ENCODE results near the gene PPP1R17. TPM values are rescaled to one million over a fixed set of nuclear protein-coding genes. Genes with fewer than 3 reads are reported as not detected.

Gene PPP1R17
- total RNA-seq, 1 experiment from 2014 or later: 2.6 TPM

- ChIA-PET POLR2A (no interaction called here), CTCF (interaction anchor here (1.0 to 1.4 kb wide), 5 partner anchors 11 to 559 kb away, joined by 3 to 9 read pairs (median 3); no protein-coding TSS in a partner anchor)
- H3K36me3 Mint-ChIP-seq: no peaks in the 10 kb centered on the region
- DNase-seq (ENCODE audit: low spot score) (no peak), ATAC-seq (peak; percentile 64)
- H3K4me1 Mint-ChIP-seq: peaks cover 97% of the 10 kb centered on the region
- peak overlapping the region; percentile 37 for H3K4me3 Mint-ChIP-seq
- H3K9me3 Mint-ChIP-seq: 0 out of 2 replicates have a peak, but pooled peaks cover 4% of the 10 kb centered on the region
- H3K27ac Mint-ChIP-seq: peak overlapping the region; percentile 75
- TF ChIP-seq NR1H2 (CRISPR knock-in tag; IDR thresholded peaks at IDR 0.05) (no peak), ZSCAN18 (CRISPR knock-in tag; IDR thresholded peaks at IDR 0.05) (no peak), TEAD1 (CRISPR knock-in tag; IDR thresholded peaks at IDR 0.05) (peak; percentile 57; the same call in 1 of the 2 replicates), ZNF423 (CRISPR knock-in tag; IDR thresholded peaks at IDR 0.05) (peak; percentile 59)
- H3K27me3 Mint-ChIP-seq (ENCODE audit: low read depth): peaks cover 56% of the 10 kb centered on the region
Measured at GRCh38 chr7:31651234-31652062, 35.6 kb upstream of the PPP1R17 start.

- DNase-seq (ENCODE audit: low spot score) (no peak), ATAC-seq (no peak)
- TF ChIP-seq KAT7 (CRISPR knock-in tag; IDR thresholded peaks at IDR 0.05; ENCODE audit: borderline replicate concordance) (no peak), E2F5 (CRISPR knock-in tag; IDR thresholded peaks at IDR 0.05) (no peak), ATF6 (CRISPR knock-in tag; IDR thresholded peaks at IDR 0.05) (no peak), PREB (CRISPR knock-in tag; IDR thresholded peaks at IDR 0.05; ENCODE audit: borderline replicate concordance) (no peak), ZNF138 (CRISPR knock-in tag; conservative IDR thresholded peaks at IDR 0.05) (no peak), TCF7 (CRISPR knock-in tag; IDR thresholded peaks at IDR 0.05; ENCODE audit: low read depth) (no peak), GRHL2 (CRISPR knock-in tag; IDR thresholded peaks at IDR 0.05; ENCODE audit: insufficient replicate concordance, severe bottlenecking) (no peak), SP1 (CRISPR knock-in tag; conservative IDR thresholded peaks at IDR 0.05) (no peak), ZNF232 (CRISPR knock-in tag; IDR thresholded peaks at IDR 0.05) (no peak), ZNF263 (CRISPR knock-in tag; IDR thresholded peaks at IDR 0.05; ENCODE audit: low read depth) (no peak), ZBTB21 (CRISPR knock-in tag; IDR thresholded peaks at IDR 0.05; ENCODE audit: borderline replicate concordance) (no peak)
- Mint-ChIP-seq H3K4me1 (peaks cover 92% of the 10 kb centered on the region), H3K27me3 (ENCODE audit: low read depth) (peaks cover 56% of the 10 kb centered on the region), H3K9me3 (0 out of 2 replicates have a peak, but pooled peaks cover 4% of the 10 kb centered on the region), H3K36me3 (no peaks in the 10 kb centered on the region), H3K4me3 (no peak overlapping the region), H3K27ac (no peak overlapping the region)
- ChIA-PET POLR2A (no interaction called here), CTCF (interaction anchor here (1.4 kb wide), 1 partner anchor 209 kb away, joined by 3 read pairs; no protein-coding TSS in a partner anchor)
Measured at GRCh38 chr7:31652063-31652326, 35.0 kb upstream of the PPP1R17 start.

GRCh38 chr7:31663072-31663471, 23.9 kb upstream of the PPP1R17 start:
- ChIA-PET CTCF (interaction anchor here (0.6 to 1.9 kb wide), 9 partner anchors 12 to 528 kb away, joined by 3 to 9 read pairs (median 3); partner anchors contain the start of gene PPP1R17), POLR2A (interaction anchor here (0.6 kb wide), 1 partner anchor 72 kb away, joined by 3 read pairs; no protein-coding TSS in a partner anchor)
- H3K27ac Mint-ChIP-seq: no peak overlapping the region
- peaks cover 15% of the 10 kb centered on the region for H3K4me1 Mint-ChIP-seq
- peak; percentile 68 for DNase-seq (ENCODE audit: low spot score)
- H3K36me3 Mint-ChIP-seq: no peaks in the 10 kb centered on the region
- H3K4me3 Mint-ChIP-seq: no peak overlapping the region
- H3K9me3 Mint-ChIP-seq: peaks cover 7% of the 10 kb centered on the region; the same call in 1 of the 2 replicates
- ATAC-seq: peak; percentile 100
- H3K27me3 Mint-ChIP-seq (ENCODE audit: low read depth): no peaks in the 10 kb centered on the region
- TF ChIP-seq FOXJ3 (CRISPR knock-in tag; IDR thresholded peaks at IDR 0.05; ENCODE audit: borderline replicate concordance) (no peak), ZNF532 (CRISPR knock-in tag; IDR thresholded peaks at IDR 0.05; ENCODE audit: borderline replicate concordance) (0 out of 2 replicates have a peak, but pooled peaks have one; percentile 20), JAZF1 (CRISPR knock-in tag; IDR thresholded peaks at IDR 0.05) (no peak), USF2 (CRISPR knock-in tag; IDR thresholded peaks at IDR 0.05) (no peak)

Measured in WTC11 (cell line).